PC-3 (cell line): ENCODE measurements around the gene ANGPTL2. TPM values are rescaled to one million over a fixed set of nuclear protein-coding genes. Genes with fewer than 3 reads are reported as not detected.

Experiments
- ATAC-seq: fragments of 200-7000 bp; cut with Tn5 transposase; 2 replicates; pipeline ENCODE4 v1.9.1; 2020; ENCODE audit warnings: mild to moderate bottlenecking, moderate library complexity
- BruUV-seq: library from RNA; stranded (reverse); fragments of 400-500 nt; replicated peaks from 2 replicates; lab custom pipeline; 2021; lab: Mats Ljungman, UMichigan
- CTCF ChIA-PET: fragments of 300-600 bp; sonication (Branson Sonifier 250); formaldehyde crosslinking; loops from one replicate; lab custom pipeline; 2022; ENCODE audit warnings: antibody characterized with exemption; lab: Charles Lee
- POLR2A ChIA-PET: fragments of 300-600 bp; sonication (Branson Sonifier 250); formaldehyde crosslinking; loops from one replicate; lab custom pipeline; 2022; ENCODE audit warnings: antibody characterized with exemption; ENCODE audit not compliant: unreplicated experiment; lab: Charles Lee
- DNase-seq: peaks from one replicate; pipeline ENCODE4 v3.0.0-alpha.2; 2015
- H2AFZ ChIP-seq: fragments of 300-600 bp; sonication (generic); 2 replicates; pipeline ENCODE4 v1.6.0; 2016; ENCODE audit warnings: antibody characterized with exemption, low read length
- H3F3A ChIP-seq: fragments of 300-600 bp; sonication (generic); one replicate; pipeline ENCODE4 v1.6.0; 2017; ENCODE audit warnings: antibody characterized with exemption, low read length, control low read depth, mild to moderate bottlenecking; ENCODE audit not compliant: unreplicated experiment
- H3K27ac ChIP-seq: fragments of 300-600 bp; sonication (generic); 2 replicates; pipeline ENCODE4 v1.5.1; 2016; ENCODE audit warnings: mild to moderate bottlenecking, low read length
- H3K27me3 ChIP-seq: fragments of 300-600 bp; sonication (generic); 2 replicates; pipeline ENCODE4 v1.6.1; 2016; ENCODE audit warnings: low read length, mixed read lengths
- H3K36me3 ChIP-seq: fragments of 300-600 bp; sonication (generic); 2 replicates; pipeline ENCODE4 v1.6.1; 2016; ENCODE audit warnings: low read depth, mixed run types, low read length, mixed read lengths
- H3K4me1 ChIP-seq: fragments of 300-600 bp; sonication (generic); 2 replicates; pipeline ENCODE4 v1.5.1; 2016; ENCODE audit warnings: low read length; ENCODE audit not compliant: insufficient read depth
- H3K4me2 ChIP-seq: fragments of 300-600 bp; sonication (generic); 2 replicates; pipeline ENCODE4 v1.6.0; 2016; ENCODE audit warnings: low read length
- H3K4me3 ChIP-seq: fragments of 300-600 bp; sonication (generic); 2 replicates; pipeline ENCODE4 v1.5.1; 2016; ENCODE audit warnings: mild to moderate bottlenecking, low read length, mixed read lengths
- H3K79me2 ChIP-seq: fragments of 300-600 bp; sonication (generic); 2 replicates; pipeline ENCODE4 v1.6.1; 2017; ENCODE audit warnings: low read length, mixed read lengths
- H3K9ac ChIP-seq: fragments of 300-600 bp; sonication (generic); 2 replicates; pipeline ENCODE4 v1.6.0; 2016; ENCODE audit warnings: mild to moderate bottlenecking, low read length
- H3K9me2 ChIP-seq: fragments of 300-600 bp; sonication (generic); replicated peaks from 2 replicates; pipeline ENCODE4 v1.6.1; 2016; ENCODE audit warnings: mixed run types, low read length, mixed read lengths
- H3K9me3 ChIP-seq: fragments of 300-600 bp; sonication (generic); 2 replicates; pipeline ENCODE4 v1.6.1; 2016; ENCODE audit warnings: low read length, mixed read lengths
- H4K20me1 ChIP-seq: fragments of 300-600 bp; sonication (generic); 2 replicates; pipeline ENCODE4 v1.6.1; 2016; ENCODE audit warnings: low read length, mixed read lengths
- CTCF ChIP-seq: fragments of 300-600 bp; sonication (generic); conservative IDR thresholded peaks from 2 replicates; pipeline ENCODE4 v1.5.1; 2017; ENCODE audit warnings: antibody characterized with exemption, low read depth, mild to moderate bottlenecking, low read length
- EZH2 ChIP-seq: fragments of 300-600 bp; sonication (generic); IDR thresholded peaks from one replicate; pipeline ENCODE4 v1.6.1; 2017; ENCODE audit warnings: antibody characterized with exemption, mild to moderate bottlenecking, low read length; ENCODE audit not compliant: unreplicated experiment
- EZH2phosphoT487 ChIP-seq: fragments of 300-600 bp; sonication (generic); IDR thresholded peaks from 2 replicates; pipeline ENCODE4 v1.6.1; 2018; ENCODE audit warnings: mild to moderate bottlenecking, antibody characterized with exemption, low read length, borderline replicate concordance
- intact Hi-C: fragments of 100-400 bp; cut with micrococcal nuclease; formaldehyde crosslinking; loops from 2 replicates; pipeline ENCODE4 v1.9.0; 2023
- total RNA-seq: library from RNA; depleted of rRNA; stranded (reverse); fragments of >200 nt; gene quantifications from 2 replicates; pipeline ENCODE4 v1.2.3, GENCODE V29; 2014

Gene ANGPTL2
- total RNA-seq, 1 experiment from 2014 or later, result 0.07 TPM

GRCh38 chr9:127084076-127085039 is 38.1 kb downstream of the ANGPTL2 start:
- no peak overlapping the region for H3K9ac ChIP-seq
- intact Hi-C loops, result no loop called here
- no peaks in the 10 kb centered on the region for H3K27me3 ChIP-seq
- no peak for ATAC-seq
- DNase-seq, result no peak
- no peaks in the 10 kb centered on the region for H4K20me1 ChIP-seq
- H3K27ac ChIP-seq, result no peak overlapping the region
- H3K4me1 ChIP-seq, result no peaks in the 10 kb centered on the region
- no TSS peak for BruUV-seq
- POLR2A ChIA-PET, result no interaction called here
- H3K36me3 ChIP-seq, result no peaks in the 10 kb centered on the region
- H3F3A ChIP-seq, result no peaks in the 10 kb centered on the region
- no peak overlapping the region for H3K4me2 ChIP-seq
- H3K4me3 ChIP-seq, result no peak overlapping the region
- H3K9me2 ChIP-seq, result no peaks in the 10 kb centered on the region
- H3K9me3 ChIP-seq, result no peaks in the 10 kb centered on the region
- H3K79me2 ChIP-seq, result no peaks in the 10 kb centered on the region
- no peak overlapping the region for H2AFZ ChIP-seq
- TF ChIP-seq EZH2, result no peak
- no peak for TF ChIP-seq EZH2phosphoT487
- no peak for TF ChIP-seq CTCF
- CTCF ChIA-PET, result no interaction called here

GRCh38 chr9:127083138-127083980 is 39.1 kb downstream of the ANGPTL2 start:
- no TSS peak for BruUV-seq
- H3K79me2 ChIP-seq, result no peaks in the 10 kb centered on the region
- H4K20me1 ChIP-seq, result no peaks in the 10 kb centered on the region
- no peaks in the 10 kb centered on the region for H3K4me1 ChIP-seq
- no peak overlapping the region for H2AFZ ChIP-seq
- ChIA-PET CTCF (no interaction called here), POLR2A (no interaction called here)
- H3F3A ChIP-seq, result no peaks in the 10 kb centered on the region
- H3K4me3 ChIP-seq, result no peak overlapping the region
- intact Hi-C loops, result no loop called here
- ATAC-seq, result no peak
- no peak overlapping the region for H3K9ac ChIP-seq
- no peak for DNase-seq
- H3K9me2 ChIP-seq, result no peaks in the 10 kb centered on the region
- no peak overlapping the region for H3K4me2 ChIP-seq
- no peaks in the 10 kb centered on the region for H3K27me3 ChIP-seq
- TF ChIP-seq EZH2, result no peak
- no peak for TF ChIP-seq EZH2phosphoT487
- no peak for TF ChIP-seq CTCF
- H3K27ac ChIP-seq, result no peak overlapping the region
- no peaks in the 10 kb centered on the region for H3K36me3 ChIP-seq
- H3K9me3 ChIP-seq, result no peaks in the 10 kb centered on the region
